PC-3 (cell line): ENCODE data around the gene ARSB. TPM values are rescaled to one million over a fixed set of nuclear protein-coding genes. Genes with fewer than 3 reads are reported as not detected.

Experiments
- ATAC-seq: fragments of 200-7000 bp; cut with Tn5 transposase; 2 replicates; pipeline ENCODE4 v1.9.1; 2020; ENCODE audit warnings: mild to moderate bottlenecking, moderate library complexity
- BruUV-seq: library from RNA; stranded (reverse); fragments of 400-500 nt; replicated peaks from 2 replicates; lab custom pipeline; 2021; lab: Mats Ljungman, UMichigan
- CTCF ChIA-PET: fragments of 300-600 bp; sonication (Branson Sonifier 250); formaldehyde crosslinking; loops from one replicate; lab custom pipeline; 2022; ENCODE audit warnings: antibody characterized with exemption; lab: Charles Lee
- POLR2A ChIA-PET: fragments of 300-600 bp; sonication (Branson Sonifier 250); formaldehyde crosslinking; loops from one replicate; lab custom pipeline; 2022; ENCODE audit warnings: antibody characterized with exemption; ENCODE audit not compliant: unreplicated experiment; lab: Charles Lee
- DNase-seq: peaks from one replicate; pipeline ENCODE4 v3.0.0-alpha.2; 2015
- H2AFZ ChIP-seq: fragments of 300-600 bp; sonication (generic); 2 replicates; pipeline ENCODE4 v1.6.0; 2016; ENCODE audit warnings: antibody characterized with exemption, low read length
- H3F3A ChIP-seq: fragments of 300-600 bp; sonication (generic); one replicate; pipeline ENCODE4 v1.6.0; 2017; ENCODE audit warnings: antibody characterized with exemption, low read length, control low read depth, mild to moderate bottlenecking; ENCODE audit not compliant: unreplicated experiment
- H3K27ac ChIP-seq: fragments of 300-600 bp; sonication (generic); 2 replicates; pipeline ENCODE4 v1.5.1; 2016; ENCODE audit warnings: mild to moderate bottlenecking, low read length
- H3K27me3 ChIP-seq: fragments of 300-600 bp; sonication (generic); 2 replicates; pipeline ENCODE4 v1.6.1; 2016; ENCODE audit warnings: low read length, mixed read lengths
- H3K36me3 ChIP-seq: fragments of 300-600 bp; sonication (generic); 2 replicates; pipeline ENCODE4 v1.6.1; 2016; ENCODE audit warnings: low read depth, mixed run types, low read length, mixed read lengths
- H3K4me1 ChIP-seq: fragments of 300-600 bp; sonication (generic); 2 replicates; pipeline ENCODE4 v1.5.1; 2016; ENCODE audit warnings: low read length; ENCODE audit not compliant: insufficient read depth
- H3K4me2 ChIP-seq: fragments of 300-600 bp; sonication (generic); 2 replicates; pipeline ENCODE4 v1.6.0; 2016; ENCODE audit warnings: low read length
- H3K4me3 ChIP-seq: fragments of 300-600 bp; sonication (generic); 2 replicates; pipeline ENCODE4 v1.5.1; 2016; ENCODE audit warnings: mild to moderate bottlenecking, low read length, mixed read lengths
- H3K79me2 ChIP-seq: fragments of 300-600 bp; sonication (generic); 2 replicates; pipeline ENCODE4 v1.6.1; 2017; ENCODE audit warnings: low read length, mixed read lengths
- H3K9ac ChIP-seq: fragments of 300-600 bp; sonication (generic); 2 replicates; pipeline ENCODE4 v1.6.0; 2016; ENCODE audit warnings: mild to moderate bottlenecking, low read length
- H3K9me2 ChIP-seq: fragments of 300-600 bp; sonication (generic); replicated peaks from 2 replicates; pipeline ENCODE4 v1.6.1; 2016; ENCODE audit warnings: mixed run types, low read length, mixed read lengths
- H3K9me3 ChIP-seq: fragments of 300-600 bp; sonication (generic); 2 replicates; pipeline ENCODE4 v1.6.1; 2016; ENCODE audit warnings: low read length, mixed read lengths
- H4K20me1 ChIP-seq: fragments of 300-600 bp; sonication (generic); 2 replicates; pipeline ENCODE4 v1.6.1; 2016; ENCODE audit warnings: low read length, mixed read lengths
- CTCF ChIP-seq: fragments of 300-600 bp; sonication (generic); conservative IDR thresholded peaks from 2 replicates; pipeline ENCODE4 v1.5.1; 2017; ENCODE audit warnings: antibody characterized with exemption, low read depth, mild to moderate bottlenecking, low read length
- EZH2 ChIP-seq: fragments of 300-600 bp; sonication (generic); IDR thresholded peaks from one replicate; pipeline ENCODE4 v1.6.1; 2017; ENCODE audit warnings: antibody characterized with exemption, mild to moderate bottlenecking, low read length; ENCODE audit not compliant: unreplicated experiment
- EZH2phosphoT487 ChIP-seq: fragments of 300-600 bp; sonication (generic); IDR thresholded peaks from 2 replicates; pipeline ENCODE4 v1.6.1; 2018; ENCODE audit warnings: mild to moderate bottlenecking, antibody characterized with exemption, low read length, borderline replicate concordance
- intact Hi-C: fragments of 100-400 bp; cut with micrococcal nuclease; formaldehyde crosslinking; loops from 2 replicates; pipeline ENCODE4 v1.9.0; 2023
- total RNA-seq: library from RNA; depleted of rRNA; stranded (reverse); fragments of >200 nt; gene quantifications from 2 replicates; pipeline ENCODE4 v1.2.3, GENCODE V29; 2014

ARSB gene
- total RNA-seq, 1 experiment from 2014 or later = 8.1 TPM

- BruUV-seq = no TSS peak
- Histone ChIP-seq H3K4me2 (no peak overlapping the region), H3K9ac (no peak overlapping the region), H3F3A (no peaks in the 10 kb centered on the region), H3K27me3 (no peaks in the 10 kb centered on the region), H2AFZ (no peak overlapping the region), H3K79me2 (no peaks in the 10 kb centered on the region), H3K36me3 (no peaks in the 10 kb centered on the region), H3K4me1 (peaks cover 11% of the 10 kb centered on the region), H3K27ac (no peak overlapping the region), H3K9me3 (no peaks in the 10 kb centered on the region), H3K4me3 (no peak overlapping the region), H3K9me2 (no peaks in the 10 kb centered on the region), H4K20me1 (no peaks in the 10 kb centered on the region)
- POLR2A ChIA-PET = no interaction called here
- ATAC-seq (no peak), DNase-seq (no peak)
- CTCF ChIA-PET = no interaction called here
- intact Hi-C loops = no loop called here
- TF ChIP-seq EZH2 (no peak), CTCF (no peak), EZH2phosphoT487 (no peak)
Measured at GRCh38 chr5:78761840-78762239, 223.3 kb downstream of the ARSB start.

GRCh38 chr5:78760770-78761169, 224.3 kb downstream of the ARSB start:
- H3K27ac ChIP-seq = no peak overlapping the region
- no peaks in the 10 kb centered on the region for H3K79me2 ChIP-seq
- H3K9me3 ChIP-seq = no peaks in the 10 kb centered on the region
- TF ChIP-seq CTCF (peak; percentile 50), EZH2 (no peak)
- no peak overlapping the region for H2AFZ ChIP-seq
- no peaks in the 10 kb centered on the region for H3K9me2 ChIP-seq
- ChIA-PET POLR2A (no interaction called here), CTCF (interaction anchor here (0.6 kb wide), 1 partner anchor 32 kb away, joined by 5 read pairs; no protein-coding TSS in a partner anchor)
- no peak overlapping the region for H3K4me2 ChIP-seq
- no TSS peak for BruUV-seq
- H3K9ac ChIP-seq = no peak overlapping the region
- peaks cover 20% of the 10 kb centered on the region for H3K4me1 ChIP-seq
- DNase-seq (no peak), ATAC-seq (no peak)
- no peaks in the 10 kb centered on the region for H3K27me3 ChIP-seq
- H3K36me3 ChIP-seq = no peaks in the 10 kb centered on the region
- H3K4me3 ChIP-seq = no peak overlapping the region
- intact Hi-C loops = no loop called here
- no peaks in the 10 kb centered on the region for H3F3A ChIP-seq
- no peaks in the 10 kb centered on the region for H4K20me1 ChIP-seq

GRCh38 chr5:78760366-78760765, 224.7 kb downstream of the ARSB start:
- no TSS peak for BruUV-seq
- Histone ChIP-seq H4K20me1 (no peaks in the 10 kb centered on the region), H3K79me2 (no peaks in the 10 kb centered on the region), H3F3A (no peaks in the 10 kb centered on the region), H3K36me3 (no peaks in the 10 kb centered on the region), H2AFZ (no peak overlapping the region), H3K9me3 (no peaks in the 10 kb centered on the region), H3K9ac (no peak overlapping the region), H3K27me3 (no peaks in the 10 kb centered on the region), H3K4me1 (peaks cover 24% of the 10 kb centered on the region), H3K4me3 (no peak overlapping the region), H3K27ac (no peak overlapping the region), H3K9me2 (no peaks in the 10 kb centered on the region), H3K4me2 (no peak overlapping the region)
- no peak for TF ChIP-seq CTCF
- no peak for TF ChIP-seq EZH2
- TF ChIP-seq EZH2phosphoT487 = no peak
- no peak for DNase-seq
- CTCF ChIA-PET = interaction anchor here (0.6 kb wide), 1 partner anchor 32 kb away, joined by 5 read pairs; no protein-coding TSS in a partner anchor
- ATAC-seq = no peak
- intact Hi-C loops = no loop called here
- POLR2A ChIA-PET = no interaction called here
